ENCODE data around the gene KCNJ15. TPM values are rescaled to one million over a fixed set of nuclear protein-coding genes. Genes with fewer than 3 reads are reported as not detected.

Gene KCNJ15
- total and polyA plus RNA-seq, 2 of the 4 experiments (the other 2 are of a cell fraction): under 0.01 to 0.07 TPM

GRCh38 chr21:38268864-38269575 is 12.2 kb downstream of the KCNJ15 start:
- Histone ChIP-seq H3K9me1 (ENCODE audit: insufficient read depth, low read length) (peaks cover 18% of the 10 kb centered on the region), H3K18ac (ENCODE audit: low read depth, low read length) (peak overlapping the region; percentile 45), H3K4me3 (ENCODE audit: insufficient read depth, low read depth, low read length) (no peak overlapping the region), H2AFZ (replicated peaks; ENCODE audit: low read length, poor library complexity) (peak overlapping the region; percentile 35), H2AK5ac (ENCODE audit: low read depth, low read length) (peak overlapping the region; percentile 86), H3K4ac (ENCODE audit: low read depth, low read length) (peak overlapping the region; percentile 95), H3K9me3 (ENCODE audit: control insufficient read depth, insufficient read depth, low read length) (no peaks in the 10 kb centered on the region), H3K27me3 (ENCODE audit: control insufficient read depth, insufficient read depth, low read length) (no peaks in the 10 kb centered on the region), H3K4me1 (ENCODE audit: control insufficient read depth, insufficient read depth, low read length) (peaks cover 23% of the 10 kb centered on the region), H2AK9ac (replicated peaks; ENCODE audit: low read depth, low read length, poor library complexity) (peak overlapping the region; percentile 59), H3K56ac (ENCODE audit: extremely low read depth, insufficient read depth, low read length) (peak overlapping the region; percentile 58; the same call in 1 of the 2 replicates), H2BK5ac (ENCODE audit: low read depth, low read length, poor library complexity, severe bottlenecking) (peak overlapping the region; percentile 18), H3K79me1 (ENCODE audit: low read depth in 1 of 2, low read length in 2 of 2) (no peaks in the 10 kb centered on the region), H4K91ac (ENCODE audit: insufficient read depth, low read depth, low read length) (peak overlapping the region; percentile 85), H4K5ac (ENCODE audit: low read depth, low read length) (peak overlapping the region; percentile 62), H3K23ac (ENCODE audit: low read depth, low read length) (peak overlapping the region; percentile 70), H2BK15ac (ENCODE audit: low read depth, low read length) (peak overlapping the region; percentile 83; the same call in 2 of the 3 replicates), H3K9ac (ENCODE audit: low read depth, low read length) (no peak overlapping the region), H3K14ac (replicated peaks; ENCODE audit: low read depth, low read length) (peak overlapping the region; percentile 92), H3K27ac (ENCODE audit: insufficient read depth, low read length) (no peak overlapping the region), H3K36me3 (ENCODE audit: control insufficient read depth, insufficient read depth, low read length) (no peaks in the 10 kb centered on the region), H2BK20ac (ENCODE audit: low read depth, low read length) (peak overlapping the region; percentile 70), H3K4me2 (ENCODE audit: low read depth, low read length) (no peak overlapping the region), H4K8ac (ENCODE audit: low read depth in 2 of 2, low read length in 2 of 2) (peak overlapping the region; percentile 65 to 89), H4K20me1 (ENCODE audit: insufficient read depth, low read length) (no peaks in the 10 kb centered on the region), H2BK120ac (ENCODE audit: low read depth, low read length) (peak overlapping the region; percentile 93)
- BruUV-seq (replicated peaks): no TSS peak
- ATAC-seq (ENCODE audit: low read depth): no peak
- ChIA-PET POLR2A (ENCODE audit: unreplicated experiment) (no interaction called here), CTCF (interaction anchor here (1.1 kb wide), 1 partner anchor 65 kb away, joined by 4 read pairs; no protein-coding TSS in a partner anchor)
- intact Hi-C loops (cut with micrococcal nuclease) (loop anchor here (10.0 kb wide), 1 partner anchor 814 kb away; no protein-coding TSS in a partner anchor), dilution Hi-C loops (cut with HindIII; ENCODE audit: low sequenced_read_pairs, unreplicated experiment) (no loop called here), in situ Hi-C loops (cut with MboI; ENCODE audit: low sequenced_read_pairs) (no loop called here)
- WGBS, 2 experiments (ENCODE audit: extremely low coverage in 2 of 2, insufficient read length in 1 of 2): no CpG with 5 or more reads among the region's 5 CpGs
- TF ChIP-seq FOS (IDR thresholded peaks at IDR 0.05; ENCODE audit: low read depth, low read length) (no peak), RAD21 (IDR thresholded peaks at IDR 0.05; ENCODE audit: low read length) (no peak), BHLHE40 (IDR thresholded peaks at IDR 0.05; ENCODE audit: low read depth, low read length) (no peak), SMC3 (IDR thresholded peaks at IDR 0.05; ENCODE audit: low read depth, low read length) (no peak), MAFK (IDR thresholded peaks at IDR 0.05; ENCODE audit: low read depth, low read length) (no peak), CEBPB (IDR thresholded peaks at IDR 0.05; ENCODE audit: low read depth, low read length) (no peak), CTCF (conservative IDR thresholded peaks at IDR 0.05; ENCODE audit: low read depth, low read length) (no peak), RFX5 (IDR thresholded peaks at IDR 0.05; ENCODE audit: low read depth, low read length) (no peak), NFE2L2 (IDR thresholded peaks at IDR 0.05; ENCODE audit: low read depth, low read length) (no peak), POLR2A (IDR thresholded peaks at IDR 0.05; ENCODE audit: low read depth, low read length) (no peak)
- no peak for DNase-seq

Measured in IMR-90 (cell line).